HG03108 (cell line): ENCODE data around the gene RIMS4.
A peak's percentile ranks its signal among the peaks of the same experiment; 100 is the strongest.

Source experiments
- ATAC-seq: cut with Tn5 transposase; IDR thresholded peaks from one replicate; pipeline ENCODE4 v1.9.1; 2021; ENCODE audit warnings: moderate library complexity; ENCODE audit not compliant: unreplicated experiment

The RIMS4 gene

GRCh38 chr20:44703183-44703925 lies 107.0 kb downstream of the RIMS4 start:
- ATAC-seq = no peak

GRCh38 chr20:44702776-44703175 lies 107.6 kb downstream of the RIMS4 start:
- peak; percentile 86 for ATAC-seq

DNA sequence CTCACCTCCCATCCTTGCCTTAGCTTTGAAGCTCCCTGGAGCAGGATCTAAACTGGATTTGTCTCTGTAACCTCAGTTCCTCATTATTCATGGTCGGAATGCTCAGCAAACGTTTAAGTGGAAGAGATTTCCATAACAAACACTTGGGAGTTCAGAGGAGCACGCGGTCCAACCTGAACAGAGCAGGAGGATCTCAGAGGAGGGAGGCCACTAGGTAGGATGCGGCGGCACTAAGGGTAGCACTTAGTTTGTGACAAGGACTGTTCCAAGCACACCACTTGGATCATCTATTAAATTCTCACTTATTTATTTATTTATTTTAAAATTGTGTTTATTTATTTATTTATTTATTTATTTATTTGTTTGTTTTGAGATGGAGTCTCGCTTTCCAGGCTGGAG lies 108.5 kb downstream of the RIMS4 start:
- no peak for ATAC-seq
